OCI-LY3 (cell line): ENCODE data around the gene ANKRD30B.

Experiments
- EZH2phosphoT487 ChIP-seq: fragments of 200-600 bp; shearing (Covaris generic); IDR thresholded peaks from 2 replicates; pipeline ENCODE4 v1.6.1; 2018; ENCODE audit warnings: antibody characterized with exemption, mixed run types, low read depth
- TF ChIP-seq, protein P1 (sequence below): fragments of 200-600, 300-600 bp; sonication (generic); IDR thresholded peaks from 2 replicates; pipeline ENCODE4 v1.5.1; 2014; ENCODE audit warnings: antibody characterized with exemption, low read length, low read depth

DNA sequence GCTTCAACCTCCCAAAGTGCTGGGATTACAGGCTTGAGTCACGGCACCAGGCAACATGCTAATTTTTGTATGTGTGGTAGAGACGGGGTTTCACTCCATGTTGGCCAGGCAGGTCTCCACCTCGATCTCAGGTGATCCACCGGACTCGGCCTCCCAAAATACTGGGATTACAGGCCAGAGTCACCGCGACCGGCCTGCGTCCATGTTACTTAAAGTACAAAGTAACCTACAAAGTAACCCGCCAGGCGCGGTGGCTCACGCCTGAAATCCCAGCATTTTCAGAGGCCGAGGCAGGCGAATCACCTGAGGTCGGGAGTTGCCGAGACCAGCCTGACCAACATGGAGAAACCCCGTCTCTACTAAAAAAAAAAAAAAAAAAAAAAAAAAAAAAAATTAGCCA, 1.1 kb upstream of the ANKRD30B start:
- TF ChIP-seq, protein P1, sequence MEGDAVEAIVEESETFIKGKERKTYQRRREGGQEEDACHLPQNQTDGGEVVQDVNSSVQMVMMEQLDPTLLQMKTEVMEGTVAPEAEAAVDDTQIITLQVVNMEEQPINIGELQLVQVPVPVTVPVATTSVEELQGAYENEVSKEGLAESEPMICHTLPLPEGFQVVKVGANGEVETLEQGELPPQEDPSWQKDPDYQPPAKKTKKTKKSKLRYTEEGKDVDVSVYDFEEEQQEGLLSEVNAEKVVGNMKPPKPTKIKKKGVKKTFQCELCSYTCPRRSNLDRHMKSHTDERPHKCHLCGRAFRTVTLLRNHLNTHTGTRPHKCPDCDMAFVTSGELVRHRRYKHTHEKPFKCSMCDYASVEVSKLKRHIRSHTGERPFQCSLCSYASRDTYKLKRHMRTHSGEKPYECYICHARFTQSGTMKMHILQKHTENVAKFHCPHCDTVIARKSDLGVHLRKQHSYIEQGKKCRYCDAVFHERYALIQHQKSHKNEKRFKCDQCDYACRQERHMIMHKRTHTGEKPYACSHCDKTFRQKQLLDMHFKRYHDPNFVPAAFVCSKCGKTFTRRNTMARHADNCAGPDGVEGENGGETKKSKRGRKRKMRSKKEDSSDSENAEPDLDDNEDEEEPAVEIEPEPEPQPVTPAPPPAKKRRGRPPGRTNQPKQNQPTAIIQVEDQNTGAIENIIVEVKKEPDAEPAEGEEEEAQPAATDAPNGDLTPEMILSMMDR: no peak
- TF ChIP-seq EZH2phosphoT487: no peak
